Stomach (tissue), 9 donors: ENCODE results near the gene COL18A1. TPM values are rescaled to one million over a fixed set of nuclear protein-coding genes. Genes with fewer than 3 reads are reported as not detected.

Source experiments
- DNase-seq, 2 donors: peaks; one replicate each; pipeline versions ENCODE4 v3.0.0 to v3.0.0-alpha.2; 2013 to 2019
- H3K27ac ChIP-seq, 5 donors: fragments of 200-600 bp in 4 of 5; sonication (generic) in 4 of 5; one replicate each; pipeline ENCODE4 v1.5.1; 2013 to 2019; ENCODE audit warnings: mild to moderate bottlenecking in 1 of 5, moderate library complexity in 1 of 5
- H3K27me3 ChIP-seq, 3 donors: fragments of 200-600 bp; sonication (generic); one replicate each; pipeline ENCODE4 v1.5.1; 2017 to 2019; ENCODE audit warnings: mixed run types in 1 of 3
- H3K36me3 ChIP-seq, 4 donors: fragments of 200-600 bp; sonication (generic); 1 replicate in 3 of 4; 2 replicates in 1 of 4; pipeline ENCODE4 v1.5.1; 2016 to 2019
- H3K4me1 ChIP-seq, 4 donors: fragments of 200-600 bp; sonication (generic); one replicate each; pipeline ENCODE4 v1.5.1; 2016 to 2019
- H3K4me3 ChIP-seq, 4 donors: fragments of 200-600 bp; sonication (generic) in 3 of 4; one replicate each; pipeline ENCODE4 v1.5.1; 2016 to 2019; ENCODE audit warnings: mild to moderate bottlenecking in 1 of 4
- H3K9me3 ChIP-seq, 4 donors: fragments of 200-600 bp; sonication (generic); one replicate each; pipeline ENCODE4 v1.5.1; 2016 to 2019
- EP300 ChIP-seq: sonication (generic); formaldehyde crosslinking; IDR thresholded peaks from one replicate; pipeline ENCODE4 v1.6.1; 2017; ENCODE audit warnings: antibody characterized with exemption
- POLR2A ChIP-seq, 4 donors: fragments of 450-650 bp; IDR thresholded peaks; one replicate each; pipeline ENCODE4 v1.6.1; 2016; ENCODE audit warnings: antibody characterized with exemption in 4 of 4, control low read depth in 2 of 4, mild to moderate bottlenecking in 1 of 4, moderate library complexity in 1 of 4
- POLR2AphosphoS5 ChIP-seq, 3 donors: sonication (generic); formaldehyde crosslinking; IDR thresholded peaks; one replicate each; pipeline ENCODE4 v1.6.1; 2016; ENCODE audit warnings: antibody characterized with exemption in 3 of 3
- WGBS, 5 donors: extraction: QIAGEN DNeasy Blood & Tissue Kit in 3 of 5; methylation state at CpG; one replicate each; pipeline versions ENCODE4 v1.1.5 to v1.1.7; 2013 to 2018; 5-methylcytosine and 5-hydroxymethylcytosine counted together
- intact Hi-C: fragments of 100-400 bp; cut with DNase I; formaldehyde crosslinking; loops from one replicate; pipeline ENCODE4 v1.15.1; 2023; ENCODE audit warnings: low total_unique reads
- polyA plus RNA-seq, 3 donors: library from polyadenylated mRNA; stranded (reverse); fragments of 200-250 nt; gene quantifications; one replicate each; pipeline ENCODE4 v1.2.3, GENCODE V29; 2013
- total RNA-seq, 5 donors: library from RNA; depleted of rRNA; stranded (reverse); fragments of >200 nt; gene quantifications; one replicate each; pipeline versions ENCODE4 v1.1.0 to v1.2.3, GENCODE V29; 2014 to 2016
- TF ChIP-seq, protein P1 (sequence below), 7 experiments: fragments of 450-650 bp in 4 of 7; fragments of 200-600 bp in 3 of 7; sonication (generic) in 3 of 7; IDR thresholded peaks; one replicate each; pipeline ENCODE4 v1.5.1; 2016 to 2019; ENCODE audit warnings: antibody characterized with exemption in 7 of 7, control low read depth in 2 of 7, mild to moderate bottlenecking in 1 of 7
- donor health status: healthy with polysubstance abuse.
- donor health status: Bipolar disorder and iron deficiency.
- donor health status: healthy.

Gene COL18A1
- total and polyA plus RNA-seq, 8 donors, result 19.8 to 212 (median 34.6) TPM

DNA sequence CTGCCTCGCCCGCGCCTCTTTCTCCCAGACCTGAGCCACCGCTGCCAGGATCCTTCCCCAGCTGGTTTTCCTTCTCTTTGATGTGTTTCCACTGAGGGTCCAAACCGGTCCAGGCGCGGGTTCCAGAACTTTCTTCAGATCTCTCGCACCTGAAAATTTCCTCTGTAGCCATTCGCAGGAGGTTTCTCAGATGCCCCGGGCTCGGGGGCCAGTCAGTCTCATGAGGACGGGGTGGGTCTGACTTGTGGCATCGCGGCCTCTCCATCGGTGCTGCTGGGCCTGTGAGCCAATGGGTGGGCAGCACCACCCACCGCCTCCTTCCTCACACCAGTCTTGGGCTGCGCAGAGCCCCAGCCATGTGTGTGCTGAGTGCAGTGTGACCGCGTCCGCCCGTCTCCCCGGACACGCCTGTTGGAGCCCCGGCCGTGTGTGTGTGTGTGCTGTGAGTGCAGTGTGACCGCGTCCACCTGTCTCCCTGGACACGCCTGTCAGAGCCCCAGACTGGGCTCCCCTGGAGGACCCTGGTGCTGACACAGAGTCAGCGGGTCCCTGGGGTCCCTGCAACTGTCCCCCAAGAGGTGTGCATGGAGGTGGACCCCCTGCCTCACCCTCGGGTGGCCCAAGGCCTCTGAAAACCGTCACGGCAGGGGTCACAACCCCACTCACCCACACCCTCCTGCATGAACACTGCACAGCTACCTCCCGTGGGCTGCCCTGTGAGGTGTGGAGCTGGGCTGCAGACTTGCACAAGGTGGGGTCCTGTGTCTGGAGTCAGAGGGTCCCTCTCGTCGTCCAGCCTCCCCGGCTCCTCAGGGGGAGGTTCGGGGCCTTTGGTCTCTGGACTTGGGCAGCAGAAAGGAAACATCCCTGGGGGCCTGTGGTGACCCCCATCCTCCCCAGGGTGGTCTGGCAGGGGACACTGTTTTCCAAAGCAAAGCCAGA, 20.2 kb downstream of the COL18A1 start:
- Histone ChIP-seq H3K27ac (no peak overlapping the region), H3K27me3 (no peaks in the 10 kb centered on the region), H3K36me3 (no peaks in the 10 kb centered on the region), H3K4me1 (peaks cover 17 to 34% (median 28%) of the 10 kb centered on the region in 4 donors), H3K4me3 (no peak overlapping the region), H3K9me3 (no peaks in the 10 kb centered on the region)
- intact Hi-C loops, result no loop called here
- no peak for TF ChIP-seq EP300
- no peak for TF ChIP-seq POLR2AphosphoS5 (IDR thresholded peaks at IDR 0.05)
- TF ChIP-seq, protein P1, sequence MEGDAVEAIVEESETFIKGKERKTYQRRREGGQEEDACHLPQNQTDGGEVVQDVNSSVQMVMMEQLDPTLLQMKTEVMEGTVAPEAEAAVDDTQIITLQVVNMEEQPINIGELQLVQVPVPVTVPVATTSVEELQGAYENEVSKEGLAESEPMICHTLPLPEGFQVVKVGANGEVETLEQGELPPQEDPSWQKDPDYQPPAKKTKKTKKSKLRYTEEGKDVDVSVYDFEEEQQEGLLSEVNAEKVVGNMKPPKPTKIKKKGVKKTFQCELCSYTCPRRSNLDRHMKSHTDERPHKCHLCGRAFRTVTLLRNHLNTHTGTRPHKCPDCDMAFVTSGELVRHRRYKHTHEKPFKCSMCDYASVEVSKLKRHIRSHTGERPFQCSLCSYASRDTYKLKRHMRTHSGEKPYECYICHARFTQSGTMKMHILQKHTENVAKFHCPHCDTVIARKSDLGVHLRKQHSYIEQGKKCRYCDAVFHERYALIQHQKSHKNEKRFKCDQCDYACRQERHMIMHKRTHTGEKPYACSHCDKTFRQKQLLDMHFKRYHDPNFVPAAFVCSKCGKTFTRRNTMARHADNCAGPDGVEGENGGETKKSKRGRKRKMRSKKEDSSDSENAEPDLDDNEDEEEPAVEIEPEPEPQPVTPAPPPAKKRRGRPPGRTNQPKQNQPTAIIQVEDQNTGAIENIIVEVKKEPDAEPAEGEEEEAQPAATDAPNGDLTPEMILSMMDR (IDR thresholded peaks at IDR 0.05), result no peak
- TF ChIP-seq POLR2A (IDR thresholded peaks at IDR 0.05), result no peak
- no peak for DNase-seq
- WGBS, 5 donors, result 78 to 90% (median 87%) methylated on average over 31 to 37 of the region's 37 CpGs

DNA sequence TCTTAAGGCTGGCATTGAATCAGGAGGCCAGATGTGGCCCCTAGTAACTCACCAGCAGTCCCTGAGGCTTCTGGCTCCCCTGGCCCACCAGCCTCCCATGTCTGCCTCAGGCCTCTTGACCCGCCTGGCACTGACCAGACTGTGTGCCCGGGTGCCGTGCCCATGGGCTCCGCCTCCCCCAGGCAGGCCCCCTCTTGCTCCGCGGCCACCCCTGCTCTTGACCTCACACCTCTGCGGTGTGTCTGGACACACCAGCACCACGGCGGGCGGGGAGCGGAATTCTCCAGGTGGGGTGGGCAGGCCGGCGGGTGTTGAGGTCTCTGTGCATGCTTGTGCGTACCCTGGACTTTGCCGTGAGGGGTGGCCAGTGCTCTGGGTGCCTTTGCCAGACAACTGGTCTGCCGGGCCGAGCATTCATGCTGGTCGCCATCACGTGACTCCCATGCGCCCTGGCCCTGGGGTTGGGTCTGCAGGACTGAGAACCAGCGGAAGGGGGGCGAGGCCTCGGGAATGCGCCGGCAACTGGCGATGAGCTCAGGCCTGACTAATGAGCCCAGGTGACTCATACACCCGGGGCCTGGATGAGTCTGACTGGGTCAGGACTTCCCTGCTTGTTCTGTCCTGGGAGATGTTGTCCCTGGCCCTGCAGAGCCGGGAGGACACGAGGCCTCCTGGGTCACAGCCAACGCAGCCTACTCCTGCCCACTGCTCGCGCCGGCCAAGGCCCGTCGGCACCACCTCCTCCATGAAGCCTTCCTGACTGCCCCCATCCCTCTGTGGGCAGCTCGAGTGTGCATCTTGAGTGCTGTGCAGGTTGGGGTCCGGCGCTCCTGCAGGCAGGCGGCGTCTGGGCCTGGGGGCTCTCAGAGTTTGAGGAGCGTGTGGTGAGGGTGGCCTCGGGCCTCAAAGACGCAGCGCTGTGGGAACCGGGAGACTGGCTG, 22.6 kb downstream of the COL18A1 start:
- Histone ChIP-seq H3K4me1 (peaks cover 9 to 34% (median 21%) of the 10 kb centered on the region in 4 donors), H3K9me3 (no peaks in the 10 kb centered on the region), H3K27ac (peak overlapping the region in 4 of 5 donors; percentile 47 to 65 (median 50)), H3K4me3 (no peak overlapping the region), H3K36me3 (no peaks in the 10 kb centered on the region), H3K27me3 (peaks cover 0 to 21% (median 0%) of the 10 kb centered on the region in 3 donors)
- DNase-seq, result peak; percentile 36 to 76
- 61 to 78% (median 68%) methylated on average over 20 to 45 of the region's 45 CpGs for WGBS, 5 donors
- TF ChIP-seq, protein P1 (IDR thresholded peaks at IDR 0.05), result no peak
- peak in 1 of 3 donors; percentile 47 for TF ChIP-seq POLR2AphosphoS5 (IDR thresholded peaks at IDR 0.05)
- intact Hi-C loops, result no loop called here

DNA sequence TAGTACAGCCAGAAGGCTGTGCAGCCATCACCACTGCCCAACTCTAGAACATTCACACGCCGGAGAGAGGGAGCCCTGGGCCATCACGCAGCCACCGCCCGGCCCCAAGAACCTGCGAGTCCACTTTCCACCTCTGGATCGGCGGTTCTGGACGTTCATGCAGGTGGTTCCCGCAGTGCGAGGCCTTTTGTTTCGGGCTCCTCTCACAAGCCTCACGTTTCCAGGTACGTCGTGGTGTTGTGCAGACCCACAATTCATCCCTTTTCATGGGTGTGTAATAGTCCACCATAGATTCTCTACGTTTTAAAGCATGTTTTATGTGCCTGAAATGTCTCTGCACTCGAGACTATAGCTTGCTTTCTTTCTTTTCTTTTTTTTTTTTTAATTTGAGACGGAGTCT, 23.6 kb downstream of the COL18A1 start:
- WGBS, 5 donors, result 88 to 93% (median 91%) methylated on average over 18 of the region's 18 CpGs
- Histone ChIP-seq H3K27me3 (peaks cover 0 to 24% (median 0%) of the 10 kb centered on the region in 3 donors), H3K27ac (no peak overlapping the region), H3K4me1 (peaks cover 9 to 37% (median 20%) of the 10 kb centered on the region in 4 donors), H3K4me3 (no peak overlapping the region), H3K9me3 (no peaks in the 10 kb centered on the region), H3K36me3 (no peaks in the 10 kb centered on the region)
- TF ChIP-seq, protein P1 (IDR thresholded peaks at IDR 0.05), result no peak
- TF ChIP-seq POLR2A (IDR thresholded peaks at IDR 0.05) (no peak), EP300 (no peak), POLR2AphosphoS5 (IDR thresholded peaks at IDR 0.05) (no peak)
- intact Hi-C loops, result no loop called here
- DNase-seq, result no peak
